ENCODE results near the gene LFNG.

DNA sequence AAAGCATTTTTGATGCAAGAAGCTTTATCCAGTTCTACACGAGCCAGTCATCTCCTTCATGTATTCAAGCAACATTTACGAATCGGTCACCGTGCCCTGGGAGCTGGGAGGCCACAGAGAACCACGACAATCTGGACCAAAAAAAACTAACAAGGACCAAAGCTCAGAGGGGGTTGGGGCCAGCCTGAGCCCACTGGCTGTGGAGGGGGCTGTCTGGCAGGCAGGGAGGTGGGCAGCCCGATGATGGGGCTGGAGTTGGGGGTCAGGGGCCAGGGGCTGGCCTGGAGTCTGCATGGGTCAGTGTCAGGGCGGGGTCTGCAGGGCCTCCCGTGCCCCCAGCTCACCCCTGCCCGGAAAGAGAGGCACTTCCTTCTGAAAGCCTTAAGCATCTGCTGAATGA, 30.9 kb upstream of the LFNG start:
- TF ChIP-seq CTCF (IDR thresholded peaks at IDR 0.05 in 8 of 11, conservative IDR thresholded peaks at IDR 0.05 in 3 of 11): no peak
- no peak for TF ChIP-seq POLR2A (IDR thresholded peaks at IDR 0.05)

Data from spleen (tissue), 7 donors.